K562 (cell line): ENCODE measurements around the gene PDK1. TPM values are rescaled to one million over a fixed set of nuclear protein-coding genes. Genes with fewer than 3 reads are reported as not detected.

ENCODE experiments used
- ATAC-seq: fragments of 200-7000 bp; cut with Tn5 transposase; 3 replicates; pipeline ENCODE4 v1.9.1; 2020; ENCODE audit warnings: moderate library complexity
- BruUV-seq: library from RNA; stranded (reverse); fragments of 400-500 nt; replicated peaks from 2 replicates; lab custom pipeline; 2021; lab: Mats Ljungman, UMichigan
- CTCF ChIA-PET: fragments of 300-600 bp; formaldehyde crosslinking; extraction: SDS; loops from one replicate; lab custom pipeline; 2021; ENCODE audit warnings: low intra/inter-chr PET ratio; lab: Yijun Ruan, JAX
- POLR2A ChIA-PET: fragments of 300-600, 350-650 bp; sonication (Branson Sonifier 250); formaldehyde crosslinking; extraction: SDS; loops from one replicate; lab custom pipeline; 2021; ENCODE audit warnings: antibody characterized with exemption, inconsistent platforms; lab: Yijun Ruan, JAX
- DNase-seq, 4 experiments: peaks; one replicate each; pipeline versions ENCODE4 v3.0.0 to v3.0.0-alpha.2; 2011 to 2018; ENCODE audit warnings: low spot score in 3 of 4, mixed read lengths in 3 of 4; ENCODE audit errors: extremely low read depth in 1 of 4
- FAIRE-seq: peaks from 2 replicates; lab custom pipeline; 2011; peaks lifted over from hg19 to GRCh38; lab: Jason Lieb, UNC
- H2AFZ ChIP-seq: 2 replicates; pipeline ENCODE4 v1.6.0; 2011; ENCODE audit warnings: low read depth, low read length, control low read depth, inconsistent platforms
- H3K27ac ChIP-seq: fragments of 200-600 bp; 3 replicates; pipeline ENCODE4 v1.8.0; 2011; ENCODE audit warnings: low read depth, mild to moderate bottlenecking, control low read depth, inconsistent platforms, low read length, moderate library complexity, mixed read lengths; ENCODE audit errors: extremely low read depth
- H3K27me3 ChIP-seq, 2 experiments: fragments of 300-600 bp in 1 of 2; 2 replicates in 1 of 2; 3 replicates in 1 of 2; pipeline versions ENCODE4 v1.6.0 to v1.8.0; 2011; ENCODE audit warnings: inconsistent platforms in 2 of 2, low read length in 2 of 2, mild to moderate bottlenecking in 1 of 2, mixed read lengths in 1 of 2, moderate library complexity in 1 of 2; ENCODE audit not compliant: control insufficient read depth in 2 of 2, insufficient read depth in 2 of 2
- H3K36me3 ChIP-seq: fragments of 300-600 bp; 3 replicates; pipeline ENCODE4 v1.8.0; 2011; ENCODE audit warnings: mild to moderate bottlenecking, low read length, inconsistent platforms; ENCODE audit not compliant: control insufficient read depth, insufficient read depth
- H3K4me1 ChIP-seq, 2 experiments: fragments of 200-600 bp in 1 of 2; replicated peaks in 1 of 2; 2 replicates in 1 of 2; 3 replicates in 1 of 2; pipeline versions ENCODE4 v1.5.1 to v1.8.0; 2011; ENCODE audit warnings: inconsistent platforms in 2 of 2, low read length in 2 of 2, mild to moderate bottlenecking in 1 of 2, mixed read lengths in 1 of 2, moderate library complexity in 1 of 2; ENCODE audit not compliant: control insufficient read depth in 2 of 2, insufficient read depth in 2 of 2
- H3K4me2 ChIP-seq: 2 replicates; pipeline ENCODE4 v1.6.1; 2011; ENCODE audit warnings: low read length, control low read depth, inconsistent platforms, mixed read lengths; ENCODE audit not compliant: insufficient read depth
- H3K4me3 ChIP-seq: fragments of 200-600 bp; sonication (generic), shearing (Covaris generic); 2 replicates; pipeline ENCODE4 v1.5.1; 2016; ENCODE audit warnings: control low read depth, inconsistent platforms
- H3K79me2 ChIP-seq: fragments of 200-600 bp; 3 replicates; pipeline ENCODE4 v1.8.0; 2011; ENCODE audit warnings: low read length, inconsistent platforms; ENCODE audit not compliant: control insufficient read depth, insufficient read depth
- H3K9ac ChIP-seq, 2 experiments: 2 replicates each; pipeline versions ENCODE4 v1.6.0 to v1.6.1; 2011; ENCODE audit warnings: low read depth in 2 of 2, low read length in 2 of 2, control low read depth in 1 of 2, inconsistent platforms in 1 of 2, mild to moderate bottlenecking in 1 of 2, mixed read lengths in 1 of 2; ENCODE audit not compliant: insufficient read depth in 1 of 2
- H3K9me1 ChIP-seq: one replicate; pipeline ENCODE4 v1.6.0; 2011; ENCODE audit warnings: inconsistent platforms, mild to moderate bottlenecking, low read length, moderate library complexity; ENCODE audit not compliant: control insufficient read depth, insufficient read depth
- H3K9me3 ChIP-seq: replicated peaks from 2 replicates; pipeline ENCODE4 v1.5.1; 2011; ENCODE audit warnings: low read depth, low read length, inconsistent platforms; ENCODE audit not compliant: control insufficient read depth, insufficient read depth
- H4K20me1 ChIP-seq: replicated peaks from 2 replicates; pipeline ENCODE4 v1.6.1; 2011; ENCODE audit warnings: low read length, inconsistent platforms, mixed read lengths; ENCODE audit not compliant: control insufficient read depth, insufficient read depth
- ELK3 ChIP-seq: fragments of 450-650 bp; formaldehyde crosslinking; IDR thresholded peaks from 2 replicates; pipeline ENCODE4 v1.4.0; 2020; ENCODE audit warnings: mild to moderate bottlenecking
- FOSL1 ChIP-seq: fragments of 200-800 bp; sonication (Bioruptor generic); conservative IDR thresholded peaks from 2 replicates; pipeline ENCODE4 v1.6.1; 2016; ENCODE audit warnings: missing genetic modification characterization, missing compliant biosample characterization
- GTF2E2 ChIP-seq: fragments of 200-800 bp; sonication (Bioruptor generic); IDR thresholded peaks from 2 replicates; pipeline ENCODE4 v1.6.1; 2016; ENCODE audit warnings: missing genetic modification characterization, missing compliant biosample characterization
- HNRNPLL ChIP-seq: fragments of 200-400 bp; formaldehyde crosslinking; IDR thresholded peaks from 2 replicates; pipeline ENCODE4 v1.6.1; 2017; ENCODE audit warnings: low read length, low read depth, mild to moderate bottlenecking; ENCODE audit not compliant: poor library complexity, severe bottlenecking
- HOMEZ ChIP-seq: fragments of 250-450 bp; sonication (Bioruptor Pico); IDR thresholded peaks from 2 replicates; pipeline ENCODE4 v1.4.0; 2020; ENCODE audit warnings: mild to moderate bottlenecking, moderate library complexity
- ILF3 ChIP-seq: fragments of 450-650 bp; IDR thresholded peaks from 2 replicates; pipeline ENCODE4 v1.6.1; 2018; ENCODE audit warnings: antibody characterized with exemption, mild to moderate bottlenecking, moderate library complexity, borderline replicate concordance
- LARP7 ChIP-seq: fragments of 450-650 bp; IDR thresholded peaks from 2 replicates; pipeline ENCODE4 v1.6.1; 2016
- SIN3A ChIP-seq, 2 experiments: fragments of 150-350 bp in 1 of 2; IDR thresholded peaks; 2 replicates each; pipeline ENCODE4 v1.6.1; 2011 to 2016; ENCODE audit warnings: borderline replicate concordance in 2 of 2, low read depth in 2 of 2, low read length in 2 of 2, mild to moderate bottlenecking in 2 of 2, moderate library complexity in 2 of 2; ENCODE audit not compliant: control insufficient read depth in 1 of 2
- TCF7 ChIP-seq: sonication (generic); IDR thresholded peaks from 2 replicates; pipeline ENCODE4 v1.6.1; 2016; ENCODE audit warnings: antibody characterized with exemption, borderline replicate concordance
- THRAP3 ChIP-seq: fragments of 450-650 bp; IDR thresholded peaks from 2 replicates; pipeline ENCODE4 v1.6.1; 2016; ENCODE audit warnings: mild to moderate bottlenecking, inconsistent platforms, borderline replicate concordance
- TRIM25 ChIP-seq: fragments of 450-650 bp; IDR thresholded peaks from 2 replicates; pipeline ENCODE4 v1.7.0; 2016; ENCODE audit warnings: borderline replicate concordance
- ZNF740 ChIP-seq, 3 experiments: fragments of 200-800 bp in 1 of 3; sonication (Bioruptor generic) in 1 of 3; sonication (generic) in 1 of 3; formaldehyde crosslinking in 1 of 3; IDR thresholded peaks; 2 replicates each; pipeline versions ENCODE4 v1.6.1 to v1.8.0; 2016 to 2022; ENCODE audit warnings: mild to moderate bottlenecking in 2 of 3, missing compliant biosample characterization in 2 of 3, missing genetic modification characterization in 2 of 3, missing genetic modification reagents in 1 of 3
- WGBS: fragments of 100-300 bp; shearing (Covaris generic); methylation state at CpG from one replicate; pipeline ENCODE4 v1.1.6; 2016; ENCODE audit warnings: low coverage, mixed read lengths; ENCODE audit not compliant: insufficient coverage; ENCODE audit errors: missing lambda C conversion rate; 5-methylcytosine and 5-hydroxymethylcytosine counted together
- in situ Hi-C: fragments of 300-500 bp; cut with MboI; formaldehyde crosslinking; loops from 4 replicates; pipeline ENCODE4 v1.15.0; 2018; ENCODE audit warnings: inconsistent platforms, mixed read lengths
- intact Hi-C: fragments of 100-400 bp; cut with micrococcal nuclease; formaldehyde crosslinking; loops from 2 replicates; pipeline ENCODE4 v1.14.2; 2022
- polyA plus RNA-seq, 8 experiments: library from polyadenylated mRNA; depleted of rRNA in 4 of 8; stranded (reverse) in 5 of 8; unstranded in 3 of 8; fragments of >200 nt; fragmentation: Nextera tagmentation in 2 of 8; fragmentation: Illumina TruSeq in 1 of 8; extraction: Ambion mirVana in 2 of 8; extraction: Trizol in 1 of 8; gene quantifications; 2 replicates each; pipeline versions ENCODE4 v1.2.1 to v1.2.3, GENCODE V29; 2011 to 2014; ENCODE audit warnings: inconsistent platforms in 1 of 8, missing spikeins in 1 of 8
- total RNA-seq, 7 experiments: library from RNA; depleted of rRNA in 6 of 7; stranded (reverse); fragments of >200 nt in 6 of 7; fragmentation: Illumina TruSeq in 2 of 7; extraction: Trizol in 2 of 7; gene quantifications; 2 replicates each; pipeline versions ENCODE4 v1.2.1 to v1.2.3, GENCODE V29; 2011 to 2021; ENCODE audit warnings: low replicate concordance in 1 of 7

The PDK1 gene
- total and polyA plus RNA-seq, 9 of the 15 experiments (the other 6 are each of a cell fraction or from before 2014, with no cell fraction given) = 3.5 to 176 (median 13.9) TPM

- WGBS = under 1% methylated on average over 5 of the region's 5 CpGs
- ATAC-seq = no peak
Observed at GRCh38 chr2:172510548-172510947, 45.3 kb upstream of the PDK1 start.

More at GRCh38 chr2:172510548-172510947, 45.3 kb upstream of the PDK1 start:
- Histone ChIP-seq H2AFZ (no peak overlapping the region), H4K20me1 (no peaks in the 10 kb centered on the region), H3K9ac (no peak overlapping the region), H3K36me3 (no peaks in the 10 kb centered on the region), H3K79me2 (no peaks in the 10 kb centered on the region), H3K4me3 (no peak overlapping the region), H3K27ac (no peak overlapping the region), H3K9me3 (peaks cover 22% of the 10 kb centered on the region), H3K4me2 (no peak overlapping the region), H3K27me3 (peaks cover 0 to 7% of the 10 kb centered on the region in 2 experiments; a peak in 1 of 5 replicates), H3K9me1 (no peaks in the 10 kb centered on the region), H3K4me1 (peaks cover 5 to 10% of the 10 kb centered on the region in 2 experiments)
- no peak for FAIRE-seq
- TF ChIP-seq HOMEZ (CRISPR knock-in tag) = no peak
- no peak for TF ChIP-seq GTF2E2 (tag)
- no peak for TF ChIP-seq FOSL1
- TF ChIP-seq ELK3 = no peak
- TF ChIP-seq ILF3 = no peak
- no peak for TF ChIP-seq LARP7
- TF ChIP-seq TRIM25 = no peak
- no peak for TF ChIP-seq ZNF740 (CRISPR knock-in tag; IDR thresholded peaks at IDR 0.05)
- no peak for TF ChIP-seq ZNF740 (tag; IDR thresholded peaks at IDR 0.05)
- TF ChIP-seq HNRNPLL = no peak
- TF ChIP-seq SIN3A (IDR thresholded peaks at IDR 0.05; ENCODE audit: borderline replicate concordance in 2 of 2, control insufficient read depth in 1 of 2, low read depth in 2 of 2, low read length in 2 of 2) = no peak
- TF ChIP-seq TCF7 = no peak
- TF ChIP-seq THRAP3 = no peak
- ChIA-PET CTCF (no interaction called here), POLR2A (interaction anchor here (0.7 kb wide), 1 partner anchor 15 kb away, joined by 3 read pairs; no protein-coding TSS in a partner anchor)
- no TSS peak for BruUV-seq
- intact Hi-C loops (no loop called here), in situ Hi-C loops (no loop called here)
- no peak for DNase-seq
